NT2/D1 (cell line): ENCODE results near the gene GPR35.

Experiments used
- DNase-seq: peaks from one replicate; pipeline ENCODE4 v3.0.0-alpha.2; 2011; ENCODE audit warnings: low read depth, low spot score
- H3K27me3 ChIP-seq: 2 replicates; pipeline ENCODE4 v1.6.0; 2011; ENCODE audit warnings: mild to moderate bottlenecking; ENCODE audit not compliant: insufficient read length, insufficient read depth
- H3K36me3 ChIP-seq: 2 replicates; pipeline ENCODE4 v1.6.1; 2011; ENCODE audit warnings: mild to moderate bottlenecking, low read length, mixed read lengths; ENCODE audit not compliant: insufficient read depth, insufficient read length
- H3K4me1 ChIP-seq: 2 replicates; pipeline ENCODE4 v1.5.1; 2011; ENCODE audit not compliant: insufficient read depth, insufficient read length
- H3K4me3 ChIP-seq: 2 replicates; pipeline ENCODE4 v1.5.1; 2011; ENCODE audit warnings: low read depth; ENCODE audit not compliant: insufficient read length
- H3K9ac ChIP-seq: 2 replicates; pipeline ENCODE4 v1.6.0; 2011; ENCODE audit warnings: low read depth; ENCODE audit not compliant: insufficient read length
- H3K9me3 ChIP-seq: 2 replicates; pipeline ENCODE4 v1.5.1; 2011; ENCODE audit warnings: mild to moderate bottlenecking, low read length; ENCODE audit not compliant: insufficient read depth
- SUZ12 ChIP-seq: IDR thresholded peaks from 2 replicates; pipeline ENCODE4 v1.6.1; 2011; ENCODE audit not compliant: insufficient read length, insufficient read depth; ENCODE audit errors: extremely low read depth
- YY1 ChIP-seq: IDR thresholded peaks from 2 replicates; pipeline ENCODE4 v1.6.1; 2011; ENCODE audit not compliant: insufficient read length, insufficient read depth
- ZNF274 ChIP-seq: IDR thresholded peaks from 2 replicates; pipeline ENCODE4 v1.6.1; 2011; ENCODE audit warnings: mild to moderate bottlenecking, low read depth, low read length

GPR35 gene

GRCh38 chr2:240624950-240625621 is at the start of gene GPR35:
Gene GPR35 (plus strand): TSS chr2:240625480. CDS start chr2:240629953, 4,473 bp downstream.
- no peak for DNase-seq
- Histone ChIP-seq H3K9ac (no peak within 1 kb of the TSS), H3K9me3 (no peaks in the 10 kb centered on the region), H3K36me3 (no peaks in the 10 kb centered on the region), H3K4me1 (peaks cover 24% of the 10 kb centered on the region), H3K4me3 (no peak within 1 kb of the TSS), H3K27me3 (no peaks in the 10 kb centered on the region)
- TF ChIP-seq YY1 (no peak), SUZ12 (no peak), ZNF274 (no peak)

GRCh38 chr2:240576036-240576435 is 49.2 kb upstream of the GPR35 start:
- Histone ChIP-seq H3K9me3 (no peaks in the 10 kb centered on the region), H3K4me1 (peaks cover 25% of the 10 kb centered on the region), H3K9ac (no peak overlapping the region), H3K4me3 (no peak overlapping the region), H3K27me3 (no peaks in the 10 kb centered on the region), H3K36me3 (peaks cover 60% of the 10 kb centered on the region)
- TF ChIP-seq SUZ12 (no peak), ZNF274 (no peak), YY1 (no peak)
- no peak for DNase-seq

GRCh38 chr2:240576436-240577205 is 48.7 kb upstream of the GPR35 start:
- DNase-seq: no peak
- no peak overlapping the region for H3K9ac ChIP-seq
- peaks cover 20% of the 10 kb centered on the region for H3K4me1 ChIP-seq
- H3K27me3 ChIP-seq: no peaks in the 10 kb centered on the region
- H3K4me3 ChIP-seq: no peak overlapping the region
- no peaks in the 10 kb centered on the region for H3K9me3 ChIP-seq
- peaks cover 60% of the 10 kb centered on the region for H3K36me3 ChIP-seq
- no peak for TF ChIP-seq YY1
- no peak for TF ChIP-seq SUZ12
- no peak for TF ChIP-seq ZNF274

- Histone ChIP-seq H3K4me3 (no peak overlapping the region), H3K9me3 (no peaks in the 10 kb centered on the region), H3K27me3 (no peaks in the 10 kb centered on the region), H3K9ac (no peak overlapping the region), H3K36me3 (peaks cover 60% of the 10 kb centered on the region), H3K4me1 (peaks cover 15% of the 10 kb centered on the region)
- no peak for DNase-seq
- TF ChIP-seq ZNF274: no peak
- no peak for TF ChIP-seq SUZ12
- TF ChIP-seq YY1: no peak
Measured at GRCh38 chr2:240577281-240578109, 47.8 kb upstream of the GPR35 start.

- Histone ChIP-seq H3K36me3 (peaks cover 58% of the 10 kb centered on the region), H3K9me3 (no peaks in the 10 kb centered on the region), H3K9ac (no peak overlapping the region), H3K4me3 (no peak overlapping the region), H3K4me1 (peaks cover 18% of the 10 kb centered on the region), H3K27me3 (no peaks in the 10 kb centered on the region)
- TF ChIP-seq SUZ12 (no peak), YY1 (no peak), ZNF274 (no peak)
- DNase-seq: no peak
Measured at GRCh38 chr2:240578110-240578450, 47.2 kb upstream of the GPR35 start.

- Histone ChIP-seq H3K4me1 (peaks cover 18% of the 10 kb centered on the region), H3K36me3 (peaks cover 60% of the 10 kb centered on the region), H3K9me3 (no peaks in the 10 kb centered on the region), H3K4me3 (no peak overlapping the region), H3K27me3 (no peaks in the 10 kb centered on the region), H3K9ac (no peak overlapping the region)
- no peak for DNase-seq
- TF ChIP-seq ZNF274 (no peak), SUZ12 (no peak), YY1 (no peak)
Measured at GRCh38 chr2:240578488-240578887, 46.8 kb upstream of the GPR35 start.
